Neural progenitor cell (in vitro differentiated cells): ENCODE results near the gene C22orf42. TPM values are rescaled to one million over a fixed set of nuclear protein-coding genes. Genes with fewer than 3 reads are reported as not detected.

Source experiments
- DNase-seq: peaks from one replicate; pipeline ENCODE4 v3.0.0-alpha.2; 2016; ENCODE audit warnings: low spot score
- H2AFZ ChIP-seq: fragments of 200-600 bp; sonication (generic); replicated peaks from 2 replicates; pipeline ENCODE4 v1.6.1; 2016; ENCODE audit warnings: antibody characterized with exemption
- H3F3A ChIP-seq: fragments of 200-600 bp; sonication (generic); 2 replicates; pipeline ENCODE4 v1.6.1; 2016; ENCODE audit warnings: antibody characterized with exemption, low read depth
- H3K27ac ChIP-seq: fragments of 200-600 bp; sonication (generic); 2 replicates; pipeline ENCODE4 v1.5.1; 2016; ENCODE audit warnings: mild to moderate bottlenecking
- H3K27me3 ChIP-seq: fragments of 200-600 bp; sonication (generic); 2 replicates; pipeline ENCODE4 v1.6.1; 2016; ENCODE audit warnings: mild to moderate bottlenecking, moderate library complexity
- H3K36me3 ChIP-seq: fragments of 200-600 bp; sonication (generic); 2 replicates; pipeline ENCODE4 v1.5.1; 2016
- H3K4me1 ChIP-seq: fragments of 200-600 bp; sonication (generic); 2 replicates; pipeline ENCODE4 v1.6.1; 2016; ENCODE audit warnings: mixed run types
- H3K4me2 ChIP-seq: fragments of 200-600 bp; sonication (generic); 2 replicates; pipeline ENCODE4 v1.6.1; 2016
- H3K4me3 ChIP-seq: fragments of 200-600 bp; sonication (generic); 2 replicates; pipeline ENCODE4 v1.5.1; 2016
- H3K79me2 ChIP-seq: fragments of 200-600 bp; sonication (generic); 2 replicates; pipeline ENCODE4 v1.6.1; 2016; ENCODE audit warnings: low read depth
- H3K9ac ChIP-seq: fragments of 200-600 bp; sonication (generic); 2 replicates; pipeline ENCODE4 v1.6.1; 2016
- H3K9me3 ChIP-seq: fragments of 200-600 bp; sonication (generic); 2 replicates; pipeline ENCODE4 v1.5.1; 2016; ENCODE audit warnings: low read depth
- H4K20me1 ChIP-seq: fragments of 200-600 bp; sonication (generic); 2 replicates; pipeline ENCODE4 v1.6.1; 2016; ENCODE audit warnings: low read depth
- H3K27ac Mint-ChIP-seq: 3 replicates; pipeline ENCODE4 v1.8.0; 2021; ENCODE audit warnings: mixed read lengths
- H3K27me3 Mint-ChIP-seq: 2 replicates; pipeline ENCODE4 v1.8.0; 2022; ENCODE audit warnings: low read depth, mild to moderate bottlenecking, inconsistent platforms, moderate library complexity, mixed read lengths; ENCODE audit not compliant: insufficient read depth
- H3K36me3 Mint-ChIP-seq: 3 replicates; pipeline ENCODE4 v1.8.0; 2021; ENCODE audit warnings: mixed read lengths
- H3K4me1 Mint-ChIP-seq: 3 replicates; pipeline ENCODE4 v1.8.0; 2021; ENCODE audit warnings: mixed read lengths
- H3K4me3 Mint-ChIP-seq: 3 replicates; pipeline ENCODE4 v1.8.0; 2021; ENCODE audit warnings: mild to moderate bottlenecking, moderate library complexity, mixed read lengths
- H3K9me3 Mint-ChIP-seq: 3 replicates; pipeline ENCODE4 v1.8.0; 2020; ENCODE audit warnings: mixed read lengths
- EZH2 ChIP-seq: fragments of 200-600 bp; sonication (generic); IDR thresholded peaks from 2 replicates; pipeline ENCODE4 v1.6.1; 2017; ENCODE audit warnings: antibody characterized with exemption, mild to moderate bottlenecking, moderate library complexity
- EZH2phosphoT487 ChIP-seq: fragments of 200-600 bp; sonication (generic); IDR thresholded peaks from 2 replicates; pipeline ENCODE4 v1.6.1; 2017; ENCODE audit warnings: antibody characterized with exemption
- total RNA-seq: library from RNA; depleted of rRNA; stranded (reverse); fragments of >200 nt; gene quantifications from 2 replicates; pipeline ENCODE4 v1.2.3, GENCODE V29; 2015; ENCODE audit warnings: low replicate concordance
- TF ChIP-seq, protein P1 (sequence below): fragments of 200-600 bp; sonication (generic); IDR thresholded peaks from 2 replicates; pipeline ENCODE4 v1.5.1; 2017; ENCODE audit warnings: antibody characterized with exemption, mild to moderate bottlenecking

C22orf42 gene
- total RNA-seq, 1 donor from 2014 or later: not detected

DNA sequence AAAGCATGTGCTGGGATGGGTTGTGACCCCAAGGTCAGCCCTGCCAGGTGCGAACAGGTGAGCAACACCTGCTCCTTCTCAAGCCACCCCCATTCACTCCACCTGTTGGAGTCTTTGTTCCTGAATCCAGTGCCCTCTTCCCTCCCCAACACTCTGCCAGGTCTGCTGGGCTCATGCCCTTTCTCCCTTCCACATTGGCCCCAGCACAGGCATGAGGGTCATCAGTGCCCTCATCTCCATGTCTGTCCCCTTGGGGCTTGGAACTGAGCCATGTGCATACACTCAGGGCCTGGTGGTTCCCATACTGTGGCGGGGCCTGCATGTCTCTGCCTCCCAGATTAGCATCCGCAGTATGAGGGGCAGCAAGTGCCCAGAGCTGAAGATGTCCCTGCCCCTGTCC lies 26.7 kb upstream of the C22orf42 start:
- Mint-ChIP-seq H3K4me1 (no peaks in the 10 kb centered on the region), H3K27me3 (peaks cover 2% of the 10 kb centered on the region), H3K4me3 (no peak overlapping the region), H3K36me3 (no peaks in the 10 kb centered on the region), H3K9me3 (no peaks in the 10 kb centered on the region), H3K27ac (peak overlapping the region; percentile 15)
- no peaks in the 10 kb centered on the region for H3K9me3 ChIP-seq
- H3K27me3 ChIP-seq: peaks cover 41% of the 10 kb centered on the region
- no peak overlapping the region for H2AFZ ChIP-seq
- no peak overlapping the region for H3K27ac ChIP-seq
- H3F3A ChIP-seq: no peaks in the 10 kb centered on the region
- no peaks in the 10 kb centered on the region for H4K20me1 ChIP-seq
- H3K36me3 ChIP-seq: no peaks in the 10 kb centered on the region
- H3K79me2 ChIP-seq: no peaks in the 10 kb centered on the region
- H3K9ac ChIP-seq: no peak overlapping the region
- TF ChIP-seq EZH2phosphoT487: no peak
- TF ChIP-seq, protein P1, sequence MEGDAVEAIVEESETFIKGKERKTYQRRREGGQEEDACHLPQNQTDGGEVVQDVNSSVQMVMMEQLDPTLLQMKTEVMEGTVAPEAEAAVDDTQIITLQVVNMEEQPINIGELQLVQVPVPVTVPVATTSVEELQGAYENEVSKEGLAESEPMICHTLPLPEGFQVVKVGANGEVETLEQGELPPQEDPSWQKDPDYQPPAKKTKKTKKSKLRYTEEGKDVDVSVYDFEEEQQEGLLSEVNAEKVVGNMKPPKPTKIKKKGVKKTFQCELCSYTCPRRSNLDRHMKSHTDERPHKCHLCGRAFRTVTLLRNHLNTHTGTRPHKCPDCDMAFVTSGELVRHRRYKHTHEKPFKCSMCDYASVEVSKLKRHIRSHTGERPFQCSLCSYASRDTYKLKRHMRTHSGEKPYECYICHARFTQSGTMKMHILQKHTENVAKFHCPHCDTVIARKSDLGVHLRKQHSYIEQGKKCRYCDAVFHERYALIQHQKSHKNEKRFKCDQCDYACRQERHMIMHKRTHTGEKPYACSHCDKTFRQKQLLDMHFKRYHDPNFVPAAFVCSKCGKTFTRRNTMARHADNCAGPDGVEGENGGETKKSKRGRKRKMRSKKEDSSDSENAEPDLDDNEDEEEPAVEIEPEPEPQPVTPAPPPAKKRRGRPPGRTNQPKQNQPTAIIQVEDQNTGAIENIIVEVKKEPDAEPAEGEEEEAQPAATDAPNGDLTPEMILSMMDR: no peak
- no peak for TF ChIP-seq EZH2
- DNase-seq: no peak
- no peak overlapping the region for H3K4me3 ChIP-seq
- no peaks in the 10 kb centered on the region for H3K4me1 ChIP-seq
- H3K4me2 ChIP-seq: no peak overlapping the region

GRCh38 chr22:32183625-32184024 lies 24.5 kb upstream of the C22orf42 start:
- H3K4me1 ChIP-seq: no peaks in the 10 kb centered on the region
- TF ChIP-seq EZH2phosphoT487: no peak
- TF ChIP-seq EZH2: no peak
- TF ChIP-seq, protein P1: no peak
- H3F3A ChIP-seq: no peaks in the 10 kb centered on the region
- H3K36me3 ChIP-seq: no peaks in the 10 kb centered on the region
- H3K4me1 Mint-ChIP-seq: no peaks in the 10 kb centered on the region
- no peaks in the 10 kb centered on the region for H3K9me3 ChIP-seq
- H3K4me3 ChIP-seq: no peak overlapping the region
- H3K27ac Mint-ChIP-seq: no peak overlapping the region
- no peak overlapping the region for H3K9ac ChIP-seq
- peaks cover 2% of the 10 kb centered on the region for H3K27me3 Mint-ChIP-seq
- H3K27me3 ChIP-seq: peaks cover 44% of the 10 kb centered on the region
- H4K20me1 ChIP-seq: no peaks in the 10 kb centered on the region
- H3K79me2 ChIP-seq: no peaks in the 10 kb centered on the region
- H2AFZ ChIP-seq: no peak overlapping the region
- H3K27ac ChIP-seq: no peak overlapping the region
- no peak for DNase-seq
- H3K4me2 ChIP-seq: no peak overlapping the region
- H3K9me3 Mint-ChIP-seq: no peaks in the 10 kb centered on the region
- H3K4me3 Mint-ChIP-seq: no peak overlapping the region
- no peaks in the 10 kb centered on the region for H3K36me3 Mint-ChIP-seq

DNA sequence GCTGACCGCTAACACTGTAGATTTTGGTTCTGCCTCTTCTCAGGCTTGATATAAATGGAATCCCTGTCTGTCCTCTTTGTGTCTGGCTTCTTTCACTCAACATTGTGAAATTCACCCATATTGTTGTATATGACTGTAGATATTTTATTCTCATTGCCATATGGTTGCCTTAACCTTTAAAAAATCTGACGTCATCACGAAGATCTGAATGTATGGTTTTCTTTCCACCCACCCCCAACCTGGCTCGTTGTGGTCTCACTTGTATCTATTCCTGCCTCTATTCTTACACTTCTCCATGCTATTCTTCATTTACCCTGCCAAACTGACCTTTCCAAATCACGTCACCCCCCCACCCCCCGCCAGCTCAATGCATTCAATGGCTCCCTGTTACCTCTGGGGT lies 21.9 kb upstream of the C22orf42 start:
- H3K79me2 ChIP-seq: no peaks in the 10 kb centered on the region
- no peaks in the 10 kb centered on the region for H4K20me1 ChIP-seq
- Mint-ChIP-seq H3K27ac (no peak overlapping the region), H3K36me3 (no peaks in the 10 kb centered on the region), H3K4me1 (no peaks in the 10 kb centered on the region), H3K4me3 (no peak overlapping the region), H3K27me3 (peaks cover 7% of the 10 kb centered on the region), H3K9me3 (no peaks in the 10 kb centered on the region)
- no peak overlapping the region for H3K9ac ChIP-seq
- H3K27ac ChIP-seq: no peak overlapping the region
- peaks cover 59% of the 10 kb centered on the region for H3K27me3 ChIP-seq
- no peak overlapping the region for H3K4me2 ChIP-seq
- DNase-seq: no peak
- no peaks in the 10 kb centered on the region for H3K4me1 ChIP-seq
- H2AFZ ChIP-seq: no peak overlapping the region
- no peak overlapping the region for H3K4me3 ChIP-seq
- H3K36me3 ChIP-seq: no peaks in the 10 kb centered on the region
- TF ChIP-seq, protein P1: no peak
- no peak for TF ChIP-seq EZH2phosphoT487
- no peak for TF ChIP-seq EZH2
- H3F3A ChIP-seq: no peaks in the 10 kb centered on the region
- no peaks in the 10 kb centered on the region for H3K9me3 ChIP-seq
